Measurements from ENCODE around the gene CTNS. TPM values are rescaled to one million over a fixed set of nuclear protein-coding genes. Genes with fewer than 3 reads are reported as not detected.

CTNS gene
- total RNA-seq, 1 donor from 2014 or later, result 12.8 TPM

DNA sequence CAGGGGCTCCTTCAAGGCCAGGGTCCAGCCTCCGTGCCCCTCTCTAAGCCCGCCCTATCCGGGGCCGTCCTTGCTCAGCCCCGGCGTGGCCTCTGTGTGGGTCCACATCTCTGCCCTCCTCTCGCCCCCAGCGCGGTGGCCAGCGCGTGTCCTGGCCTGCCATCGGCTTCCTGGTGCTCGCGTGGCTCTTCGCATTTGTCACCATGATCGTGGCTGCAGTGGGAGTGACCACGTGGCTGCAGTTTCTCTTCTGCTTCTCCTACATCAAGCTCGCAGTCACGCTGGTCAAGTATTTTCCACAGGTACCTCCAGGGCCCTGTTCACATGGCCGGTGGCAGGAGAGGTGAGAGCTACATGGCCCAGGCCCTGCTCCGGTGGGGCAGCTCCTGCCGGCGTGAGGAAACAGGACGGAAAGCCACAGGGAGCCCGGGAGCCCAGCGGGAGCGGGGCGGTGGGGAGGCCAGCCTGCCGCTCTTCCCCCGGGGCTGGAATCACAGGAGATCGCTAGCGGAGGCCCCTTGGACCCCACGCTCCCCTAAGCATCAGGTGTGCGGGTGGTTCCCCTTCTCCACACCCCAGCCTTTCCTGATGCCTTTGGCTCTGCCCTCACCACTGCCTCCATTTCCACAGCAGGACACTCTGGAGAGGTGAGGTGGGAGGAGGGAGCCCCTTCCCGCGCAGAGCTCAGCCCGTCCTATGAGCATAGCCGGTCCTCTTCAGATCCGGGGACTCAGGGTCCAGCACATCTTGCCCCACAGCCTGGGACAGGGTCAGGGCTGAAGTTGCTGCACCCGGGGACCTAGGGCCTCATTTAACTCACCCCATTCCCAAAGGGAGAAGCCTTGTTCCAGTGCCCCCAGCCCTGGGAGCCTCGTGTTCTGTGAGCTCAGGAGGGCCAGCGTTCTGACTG is 21.6 kb downstream of the CTNS start:
- no peaks in the 10 kb centered on the region for H3K9me3 Mint-ChIP-seq
- DNase-seq (no peak), ATAC-seq (ENCODE audit: low read depth) (no peak)
- TF ChIP-seq, protein P1, sequence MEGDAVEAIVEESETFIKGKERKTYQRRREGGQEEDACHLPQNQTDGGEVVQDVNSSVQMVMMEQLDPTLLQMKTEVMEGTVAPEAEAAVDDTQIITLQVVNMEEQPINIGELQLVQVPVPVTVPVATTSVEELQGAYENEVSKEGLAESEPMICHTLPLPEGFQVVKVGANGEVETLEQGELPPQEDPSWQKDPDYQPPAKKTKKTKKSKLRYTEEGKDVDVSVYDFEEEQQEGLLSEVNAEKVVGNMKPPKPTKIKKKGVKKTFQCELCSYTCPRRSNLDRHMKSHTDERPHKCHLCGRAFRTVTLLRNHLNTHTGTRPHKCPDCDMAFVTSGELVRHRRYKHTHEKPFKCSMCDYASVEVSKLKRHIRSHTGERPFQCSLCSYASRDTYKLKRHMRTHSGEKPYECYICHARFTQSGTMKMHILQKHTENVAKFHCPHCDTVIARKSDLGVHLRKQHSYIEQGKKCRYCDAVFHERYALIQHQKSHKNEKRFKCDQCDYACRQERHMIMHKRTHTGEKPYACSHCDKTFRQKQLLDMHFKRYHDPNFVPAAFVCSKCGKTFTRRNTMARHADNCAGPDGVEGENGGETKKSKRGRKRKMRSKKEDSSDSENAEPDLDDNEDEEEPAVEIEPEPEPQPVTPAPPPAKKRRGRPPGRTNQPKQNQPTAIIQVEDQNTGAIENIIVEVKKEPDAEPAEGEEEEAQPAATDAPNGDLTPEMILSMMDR (IDR thresholded peaks at IDR 0.05), result no peak
- H3K4me3 Mint-ChIP-seq, result no peak overlapping the region
- H3K36me3 Mint-ChIP-seq (ENCODE audit: low read depth), result peaks cover 10% of the 10 kb centered on the region
- H3K27me3 Mint-ChIP-seq, result no peaks in the 10 kb centered on the region
- no peak overlapping the region for H3K27ac Mint-ChIP-seq
- POLR2A ChIA-PET, result interaction anchor here (0.5 to 1.1 kb wide), 3 partner anchors 10 to 38 kb away, joined by 3 to 7 read pairs (median 4); partner anchors contain the start of gene P2RX5
- intact Hi-C loops (cut with micrococcal nuclease), result no loop called here
- CTCF ChIA-PET, result no interaction called here
- peaks cover 3% of the 10 kb centered on the region for H3K4me1 Mint-ChIP-seq

DNA sequence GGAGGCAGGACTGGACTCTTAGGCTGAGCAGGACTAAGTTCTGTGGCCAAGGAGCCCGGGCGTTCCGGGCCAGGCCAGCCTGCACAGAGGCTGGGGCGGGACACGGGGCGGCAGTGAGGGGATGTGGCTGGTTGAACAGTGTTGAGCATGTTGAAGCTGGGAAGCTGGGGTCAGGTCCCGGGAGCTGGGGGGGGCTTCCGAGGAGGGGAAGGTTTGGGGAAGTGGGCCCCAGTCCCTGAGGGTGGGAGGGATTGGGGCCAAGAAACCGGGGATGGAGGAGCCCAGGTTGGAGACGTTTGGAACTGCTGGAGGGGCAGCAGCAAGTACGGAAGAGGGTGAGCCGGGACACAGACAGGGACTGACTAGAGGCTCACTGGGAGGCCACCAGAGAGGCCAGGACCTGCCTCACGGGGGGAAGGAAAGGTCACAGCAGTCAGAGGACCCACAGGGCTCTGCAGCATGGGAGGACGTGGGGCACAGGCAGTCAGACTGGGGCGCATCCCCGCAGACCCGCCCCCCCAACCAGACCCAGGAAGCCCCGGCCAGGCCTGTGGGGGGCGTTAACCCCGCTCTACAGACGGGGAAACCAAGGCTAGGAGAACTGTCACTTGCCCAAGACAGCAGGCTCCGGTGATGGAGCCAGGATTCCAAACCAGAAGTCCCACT is 22.4 kb downstream of the CTNS start:
- H3K4me3 Mint-ChIP-seq, result no peak overlapping the region
- no peak for ATAC-seq (ENCODE audit: low read depth)
- no peaks in the 10 kb centered on the region for H3K9me3 Mint-ChIP-seq
- H3K4me1 Mint-ChIP-seq, result peaks cover 3% of the 10 kb centered on the region
- H3K27me3 Mint-ChIP-seq, result no peaks in the 10 kb centered on the region
- no peak overlapping the region for H3K27ac Mint-ChIP-seq
- CTCF ChIA-PET, result no interaction called here
- intact Hi-C loops (cut with micrococcal nuclease), result no loop called here
- TF ChIP-seq, protein P1 (IDR thresholded peaks at IDR 0.05), result no peak
- H3K36me3 Mint-ChIP-seq (ENCODE audit: low read depth), result peaks cover 10% of the 10 kb centered on the region
- DNase-seq, result no peak
- POLR2A ChIA-PET, result interaction anchor here (0.7 kb wide), 1 partner anchor 16 kb away, joined by 7 read pairs; no protein-coding TSS in a partner anchor

DNA sequence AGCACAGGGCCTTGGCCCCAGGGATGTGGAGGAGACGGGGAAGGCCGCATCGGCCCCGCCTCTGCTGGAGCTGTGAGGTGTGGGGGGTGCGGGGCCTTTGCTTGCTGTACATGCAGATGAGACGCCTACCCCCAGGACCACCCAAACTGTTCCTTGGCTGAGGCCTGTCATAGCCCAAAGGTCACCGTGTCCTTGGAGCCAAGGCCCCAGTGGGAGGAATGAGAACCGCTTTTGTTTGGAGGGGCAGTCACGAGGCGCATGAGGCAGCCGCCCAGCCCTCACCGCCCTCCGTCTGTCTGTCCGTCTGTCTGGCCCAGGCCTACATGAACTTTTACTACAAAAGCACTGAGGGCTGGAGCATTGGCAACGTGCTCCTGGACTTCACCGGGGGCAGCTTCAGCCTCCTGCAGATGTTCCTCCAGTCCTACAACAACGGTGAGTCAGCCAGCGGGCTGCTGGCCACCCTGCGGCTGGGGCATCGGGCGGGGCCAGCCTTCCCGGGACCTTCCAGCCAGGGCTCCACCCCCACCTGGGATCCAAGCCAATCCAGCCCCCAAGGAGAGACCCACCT is 23.1 kb downstream of the CTNS start:
- Mint-ChIP-seq H3K27ac (no peak overlapping the region), H3K9me3 (no peaks in the 10 kb centered on the region), H3K36me3 (ENCODE audit: low read depth) (peaks cover 14% of the 10 kb centered on the region), H3K4me3 (no peak overlapping the region), H3K4me1 (peaks cover 3% of the 10 kb centered on the region), H3K27me3 (no peaks in the 10 kb centered on the region)
- intact Hi-C loops (cut with micrococcal nuclease), result no loop called here
- ChIA-PET POLR2A (no interaction called here), CTCF (no interaction called here)
- ATAC-seq (ENCODE audit: low read depth) (no peak), DNase-seq (no peak)
- TF ChIP-seq, protein P1 (IDR thresholded peaks at IDR 0.05), result no peak

DNA sequence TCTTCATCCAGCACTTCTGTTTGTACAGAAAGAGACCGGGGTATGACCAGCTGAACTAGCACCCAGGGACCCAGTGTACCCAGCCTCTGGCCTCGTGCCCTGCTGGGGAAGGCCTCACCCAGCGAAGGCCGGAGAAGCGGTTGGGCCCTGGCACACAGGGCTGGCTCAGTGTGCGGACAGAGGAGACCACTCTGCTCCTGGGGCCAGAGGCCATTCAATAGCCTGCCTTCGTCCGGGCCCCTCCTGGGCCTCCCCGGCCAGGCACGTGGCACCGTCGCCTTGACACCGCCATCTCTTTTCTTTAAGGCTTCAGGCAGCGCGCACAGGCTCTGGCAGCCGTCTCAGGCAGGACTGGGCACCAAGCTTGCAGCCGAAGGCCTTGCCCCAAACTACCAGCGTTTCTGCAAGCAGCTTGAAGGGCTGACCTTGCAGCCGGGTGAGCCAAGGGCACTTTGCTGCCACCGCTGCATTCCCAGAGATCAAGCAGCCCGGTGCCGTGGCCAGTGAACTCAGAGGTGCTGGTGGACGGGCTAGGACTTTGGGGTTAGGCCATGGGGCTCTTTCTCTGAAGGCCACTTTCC is 23.8 kb downstream of the CTNS start:
- DNase-seq (no peak), ATAC-seq (ENCODE audit: low read depth) (no peak)
- TF ChIP-seq, protein P1 (IDR thresholded peaks at IDR 0.05), result no peak
- intact Hi-C loops (cut with micrococcal nuclease), result no loop called here
- H3K27me3 Mint-ChIP-seq, result no peaks in the 10 kb centered on the region
- ChIA-PET POLR2A (no interaction called here), CTCF (no interaction called here)
- H3K27ac Mint-ChIP-seq, result no peak overlapping the region
- peaks cover 3% of the 10 kb centered on the region for H3K4me1 Mint-ChIP-seq
- no peak overlapping the region for H3K4me3 Mint-ChIP-seq
- peaks cover 14% of the 10 kb centered on the region for H3K36me3 Mint-ChIP-seq (ENCODE audit: low read depth)
- no peaks in the 10 kb centered on the region for H3K9me3 Mint-ChIP-seq
